H1 (cell line): ENCODE data around the gene MYO9B. TPM values are rescaled to one million over a fixed set of nuclear protein-coding genes. Genes with fewer than 3 reads are reported as not detected.

Source experiments
- BACH1 ChIP-seq: IDR thresholded peaks from 2 replicates; pipeline ENCODE4 v1.6.1; 2012; ENCODE audit warnings: low read length, improper control_type of control experiment
- CEBPB ChIP-seq: IDR thresholded peaks from 2 replicates; pipeline ENCODE4 v1.6.1; 2012; ENCODE audit warnings: low read depth, low read length
- CHD2 ChIP-seq: IDR thresholded peaks from 2 replicates; pipeline ENCODE4 v1.6.1; 2012; ENCODE audit warnings: low read length, improper control_type of control experiment
- CTBP2 ChIP-seq: IDR thresholded peaks from 2 replicates; pipeline ENCODE4 v1.7.0; 2011; ENCODE audit warnings: borderline replicate concordance, mild to moderate bottlenecking, moderate library complexity, mixed read lengths, low read length; ENCODE audit not compliant: insufficient read depth, insufficient read length
- EP300 ChIP-seq, 2 experiments: IDR thresholded peaks; 1 replicate in 1 of 2; 2 replicates in 1 of 2; pipeline ENCODE4 v1.6.1; 2011 to 2012; ENCODE audit warnings: low read depth in 2 of 2, low read length in 2 of 2, mild to moderate bottlenecking in 2 of 2, borderline replicate concordance in 1 of 2, inconsistent platforms in 1 of 2, moderate library complexity in 1 of 2
- EZH2 ChIP-seq: fragments of 200-600 bp; sonication (generic); IDR thresholded peaks from 2 replicates; pipeline ENCODE4 v1.7.1; 2012; ENCODE audit warnings: low read depth, mild to moderate bottlenecking, moderate library complexity, low read length, inconsistent platforms; ENCODE audit not compliant: severe bottlenecking
- GABPA ChIP-seq: IDR thresholded peaks from 2 replicates; pipeline ENCODE4 v1.6.1; 2011; ENCODE audit warnings: mild to moderate bottlenecking, low read length, moderate library complexity, borderline replicate concordance; ENCODE audit not compliant: insufficient read depth
- HDAC2 ChIP-seq, 2 experiments: fragments of 300-600 bp in 1 of 2; sonication (generic) in 1 of 2; IDR thresholded peaks; 2 replicates each; pipeline ENCODE4 v1.6.1; 2011 to 2012; ENCODE audit warnings: low read depth in 2 of 2, low read length in 2 of 2, mild to moderate bottlenecking in 2 of 2, moderate library complexity in 2 of 2, borderline replicate concordance in 1 of 2, inconsistent platforms in 1 of 2
- JUND ChIP-seq: IDR thresholded peaks from 2 replicates; pipeline ENCODE4 v1.6.1; 2011; ENCODE audit warnings: mild to moderate bottlenecking, improper control_type of control experiment, low read length
- KDM4A ChIP-seq: IDR thresholded peaks from one replicate; pipeline ENCODE4 v1.7.1; 2012; ENCODE audit warnings: low read depth, mild to moderate bottlenecking, moderate library complexity, low read length, inconsistent platforms; ENCODE audit not compliant: severe bottlenecking
- NRF1 ChIP-seq: IDR thresholded peaks from 2 replicates; pipeline ENCODE4 v1.6.1; 2011; ENCODE audit warnings: mild to moderate bottlenecking, low read depth, low read length, improper control_type of control experiment
- PHF8 ChIP-seq: fragments of 200-600 bp; sonication (generic); conservative IDR thresholded peaks from 2 replicates; pipeline ENCODE4 v1.7.1; 2012; ENCODE audit warnings: low read depth, mild to moderate bottlenecking, inconsistent platforms, low read length, moderate library complexity
- POLR2A ChIP-seq, 2 experiments: IDR thresholded peaks; 1 replicate in 1 of 2; 2 replicates in 1 of 2; pipeline ENCODE4 v1.6.1; 2011; ENCODE audit warnings: low read depth in 2 of 2, low read length in 2 of 2, mild to moderate bottlenecking in 2 of 2; ENCODE audit errors: control extremely low read depth in 1 of 2
- POLR2AphosphoS5 ChIP-seq: IDR thresholded peaks from 2 replicates; pipeline ENCODE4 v1.6.1; 2011; ENCODE audit warnings: low read depth, low read length
- RAD21 ChIP-seq, 2 experiments: IDR thresholded peaks in 1 of 2; conservative IDR thresholded peaks in 1 of 2; 2 replicates each; pipeline ENCODE4 v1.6.1; 2011; ENCODE audit warnings: low read depth in 2 of 2, low read length in 2 of 2, improper control_type of control experiment in 1 of 2, inconsistent platforms in 1 of 2, mild to moderate bottlenecking in 1 of 2, moderate library complexity in 1 of 2
- RBBP5 ChIP-seq: IDR thresholded peaks from 2 replicates; pipeline ENCODE4 v1.7.1; 2012; ENCODE audit warnings: low read depth, mild to moderate bottlenecking, inconsistent platforms, low read length, moderate library complexity, borderline replicate concordance
- RFX5 ChIP-seq: IDR thresholded peaks from 2 replicates; pipeline ENCODE4 v1.6.1; 2011; ENCODE audit warnings: low read depth, low read length, improper control_type of control experiment, borderline replicate concordance
- SIRT6 ChIP-seq: IDR thresholded peaks from one replicate; pipeline ENCODE4 v1.7.1; 2012; ENCODE audit warnings: low read length, inconsistent platforms
- SIX5 ChIP-seq: IDR thresholded peaks from 2 replicates; pipeline ENCODE4 v1.6.1; 2011; ENCODE audit warnings: mild to moderate bottlenecking, low read depth, low read length
- SP1 ChIP-seq: IDR thresholded peaks from 2 replicates; pipeline ENCODE4 v1.6.1; 2011; ENCODE audit warnings: low read depth, low read length
- TBP ChIP-seq: IDR thresholded peaks from 2 replicates; pipeline ENCODE4 v1.6.1; 2011; ENCODE audit warnings: low read depth, low read length, improper control_type of control experiment
- TCF12 ChIP-seq: IDR thresholded peaks from 2 replicates; pipeline ENCODE4 v1.6.1; 2011; ENCODE audit warnings: low read depth, mild to moderate bottlenecking, low read length
- polyA plus RNA-seq, 7 experiments: library from polyadenylated mRNA; depleted of rRNA in 3 of 7; stranded (reverse) in 5 of 7; unstranded in 2 of 7; fragments of >200 nt in 5 of 7; fragments of 200-250 nt in 2 of 7; gene quantifications; 1 replicate in 5 of 7; 2 replicates in 1 of 7; 4 replicates in 1 of 7; pipeline versions ENCODE4 v1.2.1 to v1.2.3, GENCODE V29; 2011 to 2013; ENCODE audit warnings: missing spikeins in 2 of 7, mixed read lengths in 2 of 7
- total RNA-seq: library from RNA; stranded (reverse); fragmentation: NEBNext Ultra II Directional; extraction: Animal tissue kit (Norgen Biotek cat#: 25700); gene quantifications from 2 replicates; pipeline ENCODE4 v1.2.1, GENCODE V29; 2021
- TF ChIP-seq, protein P1 (sequence below): IDR thresholded peaks from 2 replicates; pipeline ENCODE4 v1.6.1; 2012; ENCODE audit warnings: inconsistent platforms

The MYO9B gene
- total and polyA plus RNA-seq, 2 of the 8 experiments (the other 6 are each of a cell fraction or from before 2014, with no cell fraction given): 27.6 to 77.1 TPM

DNA sequence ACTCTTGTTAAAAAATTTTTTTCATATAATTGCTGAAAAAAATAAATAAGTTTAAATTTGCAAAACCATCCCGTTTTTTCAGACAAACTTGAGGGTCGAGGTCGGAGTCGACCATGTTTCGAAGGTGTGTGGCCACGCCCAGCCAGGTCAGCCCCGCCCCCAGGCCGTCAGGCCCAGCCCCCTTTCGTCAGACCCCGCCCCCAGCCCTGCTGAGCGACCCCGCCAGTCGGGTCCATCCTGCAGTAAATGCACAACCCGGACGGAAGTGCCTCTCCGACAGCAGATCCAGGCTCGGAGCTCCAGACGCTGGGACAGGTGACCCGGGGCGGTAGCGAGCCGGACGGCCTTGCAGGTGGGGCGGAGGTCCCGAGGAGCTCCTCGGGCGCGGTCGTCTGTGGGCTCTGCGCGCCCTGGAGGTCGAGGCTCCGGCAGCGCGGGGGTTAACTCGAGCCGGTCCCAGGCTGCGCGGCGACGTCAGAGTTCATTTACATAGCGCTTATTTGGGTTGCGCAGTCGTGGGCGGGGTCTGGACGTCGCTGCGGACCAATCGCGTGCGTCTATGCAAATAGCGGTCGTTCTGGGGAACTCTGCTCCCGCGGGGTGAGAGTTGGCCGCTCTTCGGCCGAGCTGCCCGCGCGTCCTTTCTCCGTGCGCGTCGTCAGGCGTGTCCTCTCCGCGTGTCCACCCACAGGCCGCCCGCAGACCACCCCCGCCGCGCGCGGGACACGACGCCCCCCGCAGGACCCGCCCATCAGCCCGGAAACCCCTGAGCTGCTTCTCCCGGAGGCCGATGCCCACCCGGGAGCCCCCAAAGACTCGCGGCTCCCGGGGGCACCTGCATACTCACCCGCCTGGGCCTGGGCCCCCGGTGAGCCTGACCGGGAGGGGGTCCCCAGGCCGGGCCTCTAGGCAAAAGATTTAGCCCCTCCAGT, 150.7 kb downstream of the MYO9B start, which contains the start of gene OCEL1 (continued):
- TF ChIP-seq TBP: peak; percentile 35; the same call in 1 of the 2 replicates
- TF ChIP-seq PHF8: peak; percentile 74
- no peak for TF ChIP-seq BACH1
- peak; percentile 89 for TF ChIP-seq CEBPB
- TF ChIP-seq HDAC2 (IDR thresholded peaks at IDR 0.05; ENCODE audit: borderline replicate concordance in 1 of 2, low read depth in 2 of 2, low read length in 2 of 2): peak in 1 of 2 experiments; percentile 34; a peak in 1 of 4 replicates
- no peak for TF ChIP-seq CHD2
- TF ChIP-seq GABPA: no peak
- peak; percentile 55; the same call in 1 of the 2 replicates for TF ChIP-seq SP1
- peak; percentile 86 for TF ChIP-seq KDM4A
- TF ChIP-seq NRF1: peak; percentile 37; the same call in 1 of the 2 replicates
- TF ChIP-seq RAD21 (IDR thresholded peaks at IDR 0.05 in 1 of 2, conservative IDR thresholded peaks at IDR 0.05 in 1 of 2; ENCODE audit: low read depth in 2 of 2, low read length in 2 of 2): no peak
- TF ChIP-seq EP300 (IDR thresholded peaks at IDR 0.05; ENCODE audit: borderline replicate concordance in 1 of 2, low read depth in 2 of 2, low read length in 2 of 2): no peak
- no peak for TF ChIP-seq EZH2
- TF ChIP-seq POLR2AphosphoS5: peak; percentile 78
- TF ChIP-seq SIRT6: no peak
- TF ChIP-seq RFX5: no peak
- TF ChIP-seq JUND: no peak
- TF ChIP-seq POLR2A (IDR thresholded peaks at IDR 0.05; ENCODE audit: control extremely low read depth in 1 of 2, low read depth in 2 of 2, low read length in 2 of 2): peak; percentile 50 to 86
- no peak for TF ChIP-seq CTBP2
- peak; percentile 60; the same call in 1 of the 2 replicates for TF ChIP-seq RBBP5
- TF ChIP-seq, protein P1, sequence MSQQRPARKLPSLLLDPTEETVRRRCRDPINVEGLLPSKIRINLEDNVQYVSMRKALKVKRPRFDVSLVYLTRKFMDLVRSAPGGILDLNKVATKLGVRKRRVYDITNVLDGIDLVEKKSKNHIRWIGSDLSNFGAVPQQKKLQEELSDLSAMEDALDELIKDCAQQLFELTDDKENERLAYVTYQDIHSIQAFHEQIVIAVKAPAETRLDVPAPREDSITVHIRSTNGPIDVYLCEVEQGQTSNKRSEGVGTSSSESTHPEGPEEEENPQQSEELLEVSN: no peak
- TF ChIP-seq SIX5: no peak
- TF ChIP-seq TCF12: no peak
